K562 (cell line): ENCODE measurements around the gene AGO4.

ENCODE experiments used
- LEF1 ChIP-seq: fragments of 450-650 bp; IDR thresholded peaks from 2 replicates; pipeline ENCODE4 v1.6.1; 2016; ENCODE audit warnings: mild to moderate bottlenecking
- MEF2A ChIP-seq: IDR thresholded peaks from 2 replicates; pipeline ENCODE4 v1.6.1; 2011; ENCODE audit warnings: low read depth, mild to moderate bottlenecking, low read length, moderate library complexity; ENCODE audit not compliant: control insufficient read depth
- ZNF24 ChIP-seq: fragments of 450-650 bp; IDR thresholded peaks from 2 replicates; pipeline ENCODE4 v1.6.1; 2016
- TF ChIP-seq, protein P1 (sequence below): sonication (generic); formaldehyde crosslinking; IDR thresholded peaks from 2 replicates; pipeline ENCODE4 v1.8.0; 2022; ENCODE audit warnings: mild to moderate bottlenecking, low read depth, missing genetic modification reagents

DNA sequence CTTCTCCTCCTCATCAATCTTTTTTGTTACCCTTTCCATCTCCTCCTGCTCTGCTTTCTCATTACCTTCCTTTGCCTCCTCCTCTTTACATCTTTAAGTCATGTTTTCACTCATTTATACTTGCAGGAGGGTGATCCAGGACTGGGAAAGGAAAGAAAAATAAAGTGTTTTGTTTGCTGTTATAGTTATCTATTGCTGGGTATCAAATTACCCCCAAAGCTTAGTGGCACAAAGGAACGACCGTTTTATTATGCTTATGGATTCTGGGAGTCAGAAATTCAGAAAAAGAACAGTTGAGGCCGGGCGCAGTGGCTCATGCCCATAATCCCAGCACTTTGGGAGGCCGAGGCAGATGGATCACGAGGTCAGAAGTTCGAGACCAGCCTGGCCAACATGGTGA, 12.5 kb upstream of the AGO4 start:
- no peak for TF ChIP-seq LEF1
- TF ChIP-seq, protein P1, sequence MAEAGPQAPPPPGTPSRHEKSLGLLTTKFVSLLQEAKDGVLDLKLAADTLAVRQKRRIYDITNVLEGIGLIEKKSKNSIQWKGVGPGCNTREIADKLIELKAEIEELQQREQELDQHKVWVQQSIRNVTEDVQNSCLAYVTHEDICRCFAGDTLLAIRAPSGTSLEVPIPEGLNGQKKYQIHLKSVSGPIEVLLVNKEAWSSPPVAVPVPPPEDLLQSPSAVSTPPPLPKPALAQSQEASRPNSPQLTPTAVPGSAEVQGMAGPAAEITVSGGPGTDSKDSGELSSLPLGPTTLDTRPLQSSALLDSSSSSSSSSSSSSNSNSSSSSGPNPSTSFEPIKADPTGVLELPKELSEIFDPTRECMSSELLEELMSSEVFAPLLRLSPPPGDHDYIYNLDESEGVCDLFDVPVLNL = no peak
- no peak for TF ChIP-seq ZNF24
- TF ChIP-seq MEF2A = no peak
